ENCODE measurements around the gene HEY2.

GRCh38 chr6:125781314-125781868 lies 32.0 kb downstream of the HEY2 start:
- TF ChIP-seq CTCF (IDR thresholded peaks at IDR 0.05) = no peak
- no peak for TF ChIP-seq POLR2A (IDR thresholded peaks at IDR 0.05)
